ENCODE results near the gene MS4A5.
A peak's percentile ranks its signal among the peaks of the same experiment; 100 is the strongest.
"Not testable (repeated sequence)": the region's sequence is repeated elsewhere in the genome, so short reads cannot be mapped to it uniquely, and the experiment has no call there.

Gene MS4A5

DNA sequence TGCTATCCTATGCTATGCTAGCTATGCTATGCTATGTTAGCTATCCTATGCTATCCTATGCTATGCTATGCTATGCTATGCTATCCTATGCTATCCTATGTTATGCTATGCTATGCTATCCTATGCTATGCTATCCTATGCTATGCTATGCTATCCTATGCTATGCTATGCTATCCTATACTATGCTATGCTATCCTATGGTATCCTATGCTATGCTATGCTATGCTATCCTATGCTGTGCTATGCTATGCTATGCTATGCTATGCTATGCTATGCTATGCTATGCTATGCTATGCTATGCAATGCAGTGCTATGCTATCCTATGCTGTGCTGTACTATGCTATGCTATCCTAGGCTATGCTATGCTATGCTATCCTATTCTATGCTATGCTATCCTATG lies 17.7 kb downstream of the MS4A5 start:
- in situ Hi-C loops (cut with MboI; ENCODE audit: low pct_unique_long_range_greater_than_20kb, low sequenced_read_pairs, unreplicated experiment): no loop called here
- TF ChIP-seq, protein P1, sequence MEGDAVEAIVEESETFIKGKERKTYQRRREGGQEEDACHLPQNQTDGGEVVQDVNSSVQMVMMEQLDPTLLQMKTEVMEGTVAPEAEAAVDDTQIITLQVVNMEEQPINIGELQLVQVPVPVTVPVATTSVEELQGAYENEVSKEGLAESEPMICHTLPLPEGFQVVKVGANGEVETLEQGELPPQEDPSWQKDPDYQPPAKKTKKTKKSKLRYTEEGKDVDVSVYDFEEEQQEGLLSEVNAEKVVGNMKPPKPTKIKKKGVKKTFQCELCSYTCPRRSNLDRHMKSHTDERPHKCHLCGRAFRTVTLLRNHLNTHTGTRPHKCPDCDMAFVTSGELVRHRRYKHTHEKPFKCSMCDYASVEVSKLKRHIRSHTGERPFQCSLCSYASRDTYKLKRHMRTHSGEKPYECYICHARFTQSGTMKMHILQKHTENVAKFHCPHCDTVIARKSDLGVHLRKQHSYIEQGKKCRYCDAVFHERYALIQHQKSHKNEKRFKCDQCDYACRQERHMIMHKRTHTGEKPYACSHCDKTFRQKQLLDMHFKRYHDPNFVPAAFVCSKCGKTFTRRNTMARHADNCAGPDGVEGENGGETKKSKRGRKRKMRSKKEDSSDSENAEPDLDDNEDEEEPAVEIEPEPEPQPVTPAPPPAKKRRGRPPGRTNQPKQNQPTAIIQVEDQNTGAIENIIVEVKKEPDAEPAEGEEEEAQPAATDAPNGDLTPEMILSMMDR (IDR thresholded peaks at IDR 0.05; ENCODE audit: extremely low read depth, insufficient read depth, missing control alignments): no peak
- DNase-seq (ENCODE audit: low spot score): no peak

DNA sequence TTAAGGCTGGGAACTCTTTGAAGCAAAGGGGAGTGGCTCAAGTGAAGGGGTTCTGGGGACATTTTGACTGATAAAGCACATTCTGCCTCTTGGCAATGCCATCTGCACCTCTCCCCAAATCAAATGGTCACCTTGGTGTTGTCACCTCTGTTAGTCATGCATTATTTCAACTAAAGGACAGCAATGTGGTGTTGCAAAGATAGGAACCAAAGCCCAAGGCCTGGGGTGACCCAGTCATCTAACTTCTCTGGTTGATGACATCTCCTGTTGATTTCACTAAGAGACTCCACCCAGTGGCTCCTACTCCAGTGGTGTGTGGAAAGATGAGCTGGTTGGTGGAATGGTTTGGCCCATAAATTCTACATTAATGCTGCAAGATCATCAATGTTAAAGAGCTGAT lies 18.5 kb downstream of the MS4A5 start:
- in situ Hi-C loops (cut with MboI; ENCODE audit: low pct_unique_long_range_greater_than_20kb, low sequenced_read_pairs, unreplicated experiment): no loop called here
- TF ChIP-seq, protein P1 (IDR thresholded peaks at IDR 0.05; ENCODE audit: extremely low read depth, insufficient read depth, missing control alignments): no peak
- DNase-seq (ENCODE audit: low spot score): no peak

DNA sequence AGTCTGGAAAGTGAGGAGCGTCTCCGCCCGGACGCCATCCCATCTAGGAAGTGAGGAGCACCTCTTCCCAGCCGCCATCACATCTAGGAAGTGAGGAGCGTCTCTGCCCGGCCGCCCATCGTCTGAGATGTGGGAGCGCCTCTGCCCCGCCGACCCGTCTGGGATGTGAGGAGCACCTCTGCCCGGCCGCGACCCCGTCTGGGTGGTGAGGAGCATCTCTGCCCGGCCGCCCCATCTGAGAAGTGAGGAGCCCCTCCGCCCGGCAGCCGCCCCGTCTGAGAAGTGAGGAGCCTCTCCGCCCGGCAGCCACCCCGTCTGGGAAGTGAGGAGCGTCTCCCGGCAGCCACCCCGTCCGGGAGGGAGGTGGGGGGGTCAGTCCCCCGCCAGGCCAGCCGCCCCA lies 21.8 kb downstream of the MS4A5 start:
- DNase-seq (ENCODE audit: low spot score); in situ Hi-C loops (cut with MboI; ENCODE audit: low pct_unique_long_range_greater_than_20kb, low sequenced_read_pairs, unreplicated experiment): not testable (repeated sequence)

GRCh38 chr11:60454212-60454611 lies 24.8 kb downstream of the MS4A5 start:
- in situ Hi-C loops (cut with MboI; ENCODE audit: low pct_unique_long_range_greater_than_20kb, low sequenced_read_pairs, unreplicated experiment): no loop called here
- no peak for DNase-seq (ENCODE audit: low spot score)
- TF ChIP-seq, protein P1 (IDR thresholded peaks at IDR 0.05; ENCODE audit: extremely low read depth, insufficient read depth, missing control alignments): no peak

GRCh38 chr11:60455531-60456042 lies 26.2 kb downstream of the MS4A5 start, which contains the start of gene MS4A1:
MS4A1 (plus strand) TSS chr11:60455847; CDS start chr11:60462375, 6,528 bp downstream.
- in situ Hi-C loops (cut with MboI; ENCODE audit: low pct_unique_long_range_greater_than_20kb, low sequenced_read_pairs, unreplicated experiment): no loop called here
- TF ChIP-seq, protein P1 (IDR thresholded peaks at IDR 0.05; ENCODE audit: extremely low read depth, insufficient read depth, missing control alignments): no peak
- DNase-seq (ENCODE audit: low spot score): peak; percentile 80

GRCh38 chr11:60457576-60457975 lies 28.2 kb downstream of the MS4A5 start:
- in situ Hi-C loops (cut with MboI; ENCODE audit: low pct_unique_long_range_greater_than_20kb, low sequenced_read_pairs, unreplicated experiment): no loop called here
- no peak for DNase-seq (ENCODE audit: low spot score)
- TF ChIP-seq, protein P1 (IDR thresholded peaks at IDR 0.05; ENCODE audit: extremely low read depth, insufficient read depth, missing control alignments): no peak

DNA sequence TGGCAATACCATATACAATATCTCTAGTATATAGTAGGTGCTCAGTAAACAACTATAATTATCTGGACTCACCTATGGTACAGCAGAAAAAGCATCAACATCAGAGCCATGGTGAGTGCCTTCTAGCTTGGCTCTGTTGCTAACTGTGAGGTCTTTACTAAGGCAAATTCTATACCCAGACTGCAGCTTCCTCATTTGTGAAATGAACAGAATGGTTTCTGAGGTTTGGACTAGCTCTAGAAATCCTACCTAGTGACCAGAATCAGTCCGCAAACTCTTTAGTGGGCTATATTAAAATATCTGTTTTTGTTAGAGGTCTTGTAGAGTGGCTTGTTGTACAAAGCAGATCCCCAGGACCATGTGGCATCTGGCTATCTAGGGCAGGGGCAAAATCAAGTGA lies 30.0 kb downstream of the MS4A5 start:
- TF ChIP-seq, protein P1 (IDR thresholded peaks at IDR 0.05; ENCODE audit: extremely low read depth, insufficient read depth, missing control alignments): no peak
- in situ Hi-C loops (cut with MboI; ENCODE audit: low pct_unique_long_range_greater_than_20kb, low sequenced_read_pairs, unreplicated experiment): no loop called here
- DNase-seq (ENCODE audit: low spot score): no peak

All from GM13977 (cell line).